Lower leg skin (tissue), 3 donors: ENCODE data around the gene LRRC32.

Source experiments
- POLR2A ChIP-seq, 2 donors: fragments of 450-650 bp; IDR thresholded peaks; one replicate each; pipeline ENCODE4 v1.6.1; 2016 to 2017; ENCODE audit warnings: antibody characterized with exemption in 2 of 2, mild to moderate bottlenecking in 1 of 2, moderate library complexity in 1 of 2
- TF ChIP-seq, protein P1 (sequence below), 3 donors: fragments of 450-650 bp; IDR thresholded peaks; one replicate each; pipeline ENCODE4 v1.5.1; 2016; ENCODE audit warnings: antibody characterized with exemption in 3 of 3, mild to moderate bottlenecking in 3 of 3, moderate library complexity in 2 of 3

DNA sequence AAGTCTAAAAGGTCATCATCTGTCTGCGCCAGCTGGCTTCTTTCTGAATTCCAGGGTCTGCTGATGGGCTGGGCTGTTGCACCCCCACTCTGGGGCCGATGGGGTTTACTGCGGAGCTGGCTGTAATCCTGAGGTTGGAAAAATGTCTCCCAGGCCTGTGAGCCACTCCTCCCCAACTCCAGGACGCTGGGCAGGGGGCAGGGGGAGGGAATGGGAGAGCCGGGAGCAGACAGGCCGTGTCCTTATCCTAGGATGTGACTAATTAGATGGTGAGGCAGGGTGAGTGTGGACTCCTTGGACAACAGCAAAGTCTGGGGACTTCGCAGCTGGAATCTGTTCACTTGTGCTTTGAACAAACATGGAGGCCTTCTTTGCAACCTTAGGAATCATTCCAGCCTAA is 48.7 kb downstream of the LRRC32 start:
- TF ChIP-seq POLR2A (IDR thresholded peaks at IDR 0.05), result no peak
- TF ChIP-seq, protein P1, sequence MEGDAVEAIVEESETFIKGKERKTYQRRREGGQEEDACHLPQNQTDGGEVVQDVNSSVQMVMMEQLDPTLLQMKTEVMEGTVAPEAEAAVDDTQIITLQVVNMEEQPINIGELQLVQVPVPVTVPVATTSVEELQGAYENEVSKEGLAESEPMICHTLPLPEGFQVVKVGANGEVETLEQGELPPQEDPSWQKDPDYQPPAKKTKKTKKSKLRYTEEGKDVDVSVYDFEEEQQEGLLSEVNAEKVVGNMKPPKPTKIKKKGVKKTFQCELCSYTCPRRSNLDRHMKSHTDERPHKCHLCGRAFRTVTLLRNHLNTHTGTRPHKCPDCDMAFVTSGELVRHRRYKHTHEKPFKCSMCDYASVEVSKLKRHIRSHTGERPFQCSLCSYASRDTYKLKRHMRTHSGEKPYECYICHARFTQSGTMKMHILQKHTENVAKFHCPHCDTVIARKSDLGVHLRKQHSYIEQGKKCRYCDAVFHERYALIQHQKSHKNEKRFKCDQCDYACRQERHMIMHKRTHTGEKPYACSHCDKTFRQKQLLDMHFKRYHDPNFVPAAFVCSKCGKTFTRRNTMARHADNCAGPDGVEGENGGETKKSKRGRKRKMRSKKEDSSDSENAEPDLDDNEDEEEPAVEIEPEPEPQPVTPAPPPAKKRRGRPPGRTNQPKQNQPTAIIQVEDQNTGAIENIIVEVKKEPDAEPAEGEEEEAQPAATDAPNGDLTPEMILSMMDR (IDR thresholded peaks at IDR 0.05), result no peak
